ENCODE measurements around the gene OSBPL9. TPM values are rescaled to one million over a fixed set of nuclear protein-coding genes. Genes with fewer than 3 reads are reported as not detected.

Gene OSBPL9
- total RNA-seq, 2 experiments from 2014 or later = 35.6 to 36.5 TPM

DNA sequence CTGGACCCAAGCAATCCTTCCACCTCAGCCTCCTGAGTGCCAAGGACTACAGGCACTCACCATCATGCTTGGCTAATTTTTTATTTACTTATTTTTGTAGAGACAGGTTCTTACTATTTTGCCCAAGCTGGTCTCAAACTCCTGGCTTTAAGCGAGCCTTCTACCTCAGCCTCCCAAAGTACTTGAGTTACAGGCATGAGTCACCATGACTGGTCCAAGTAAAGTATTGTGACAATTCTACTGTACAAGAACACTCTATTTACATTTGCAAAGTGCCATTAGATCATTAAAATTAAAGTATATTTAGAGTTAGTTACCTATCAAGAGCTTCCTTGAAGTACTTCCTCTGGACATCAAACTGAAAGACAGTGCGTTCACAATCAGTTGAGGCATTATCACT lies 216.8 kb downstream of the OSBPL9 start:
- intact Hi-C loops (cut with DNase I, micrococcal nuclease) = no loop called here
- peaks cover 64% of the 10 kb centered on the region for H3K36me3 ChIP-seq (ENCODE audit: insufficient read depth, low read length)
- ChIA-PET POLR2A (no interaction called here), CTCF (no interaction called here)
- TF ChIP-seq, protein P1, sequence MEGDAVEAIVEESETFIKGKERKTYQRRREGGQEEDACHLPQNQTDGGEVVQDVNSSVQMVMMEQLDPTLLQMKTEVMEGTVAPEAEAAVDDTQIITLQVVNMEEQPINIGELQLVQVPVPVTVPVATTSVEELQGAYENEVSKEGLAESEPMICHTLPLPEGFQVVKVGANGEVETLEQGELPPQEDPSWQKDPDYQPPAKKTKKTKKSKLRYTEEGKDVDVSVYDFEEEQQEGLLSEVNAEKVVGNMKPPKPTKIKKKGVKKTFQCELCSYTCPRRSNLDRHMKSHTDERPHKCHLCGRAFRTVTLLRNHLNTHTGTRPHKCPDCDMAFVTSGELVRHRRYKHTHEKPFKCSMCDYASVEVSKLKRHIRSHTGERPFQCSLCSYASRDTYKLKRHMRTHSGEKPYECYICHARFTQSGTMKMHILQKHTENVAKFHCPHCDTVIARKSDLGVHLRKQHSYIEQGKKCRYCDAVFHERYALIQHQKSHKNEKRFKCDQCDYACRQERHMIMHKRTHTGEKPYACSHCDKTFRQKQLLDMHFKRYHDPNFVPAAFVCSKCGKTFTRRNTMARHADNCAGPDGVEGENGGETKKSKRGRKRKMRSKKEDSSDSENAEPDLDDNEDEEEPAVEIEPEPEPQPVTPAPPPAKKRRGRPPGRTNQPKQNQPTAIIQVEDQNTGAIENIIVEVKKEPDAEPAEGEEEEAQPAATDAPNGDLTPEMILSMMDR (IDR thresholded peaks at IDR 0.05) = no peak
- H3K27me3 ChIP-seq (ENCODE audit: control insufficient read depth in 1 of 2, insufficient read depth in 2 of 2, low read length in 2 of 2) = no peaks in the 10 kb centered on the region
- H3K27ac ChIP-seq (ENCODE audit: low read depth in 1 of 2, low read length in 2 of 2) = no peak overlapping the region
- no peaks in the 10 kb centered on the region for H3K9me3 Mint-ChIP-seq
- DNase-seq (no peak), ATAC-seq (ENCODE audit: poor library complexity) (no peak)
- H3K4me1 Mint-ChIP-seq (ENCODE audit: low read depth) = peaks cover 3% of the 10 kb centered on the region
- no peaks in the 10 kb centered on the region for H3K9me3 ChIP-seq (ENCODE audit: control insufficient read depth in 1 of 2, insufficient read depth in 1 of 2, low read length in 2 of 2)
- H3K27ac Mint-ChIP-seq = no peak overlapping the region
- H3K27me3 Mint-ChIP-seq = no peaks in the 10 kb centered on the region
- H3K4me3 ChIP-seq (ENCODE audit: low read length) = no peak overlapping the region
- no peaks in the 10 kb centered on the region for H3K4me1 ChIP-seq (ENCODE audit: insufficient read depth, low read length)
- H3K4me3 Mint-ChIP-seq = no peak overlapping the region
- peaks cover 76% of the 10 kb centered on the region for H3K36me3 Mint-ChIP-seq (ENCODE audit: low read depth)

GRCh38 chr1:51837243-51837642 lies 220.4 kb downstream of the OSBPL9 start:
- Mint-ChIP-seq H3K36me3 (ENCODE audit: low read depth) (peaks cover 77% of the 10 kb centered on the region), H3K9me3 (no peaks in the 10 kb centered on the region), H3K4me1 (ENCODE audit: low read depth) (peaks cover 24% of the 10 kb centered on the region), H3K27ac (no peak overlapping the region), H3K27me3 (no peaks in the 10 kb centered on the region), H3K4me3 (no peak overlapping the region)
- Histone ChIP-seq H3K4me1 (ENCODE audit: insufficient read depth, low read length) (peaks cover 3% of the 10 kb centered on the region), H3K4me3 (ENCODE audit: low read length) (no peak overlapping the region), H3K36me3 (ENCODE audit: insufficient read depth, low read length) (peaks cover 53% of the 10 kb centered on the region), H3K27ac (ENCODE audit: low read depth in 1 of 2, low read length in 2 of 2) (no peak overlapping the region), H3K27me3 (ENCODE audit: control insufficient read depth in 1 of 2, insufficient read depth in 2 of 2, low read length in 2 of 2) (no peaks in the 10 kb centered on the region), H3K9me3 (ENCODE audit: control insufficient read depth in 1 of 2, insufficient read depth in 1 of 2, low read length in 2 of 2) (no peaks in the 10 kb centered on the region)
- TF ChIP-seq, protein P1 (IDR thresholded peaks at IDR 0.05) = no peak
- intact Hi-C loops (cut with DNase I, micrococcal nuclease) = no loop called here
- POLR2A ChIA-PET = no interaction called here
- no peak for ATAC-seq (ENCODE audit: poor library complexity)
- no peak for DNase-seq
- CTCF ChIA-PET = no interaction called here

Small RNA genes within 50 kb of the gene (microRNA-seq; reads per million reads assigned to microRNA genes)
- gene MIR761 (ENCODE audit: borderline microRNAs expressed, borderline replicate concordance) = not detected

Other genes with a start within 250 kb of the OSBPL9 start
- gene EPS15, start 97.8 kb upstream of the OSBPL9 start, total RNA-seq = 10 to 100 TPM; 44.5 to 47.9 TPM

Data from CD4-positive, alpha-beta T cell (primary cell).